Measurements from ENCODE around the gene PEAK1.

Gene PEAK1

GRCh38 chr15:77361456-77361855 lies 58.4 kb downstream of the PEAK1 start:
- no peak for DNase-seq (ENCODE audit: low read depth)
- TF ChIP-seq, protein P1, sequence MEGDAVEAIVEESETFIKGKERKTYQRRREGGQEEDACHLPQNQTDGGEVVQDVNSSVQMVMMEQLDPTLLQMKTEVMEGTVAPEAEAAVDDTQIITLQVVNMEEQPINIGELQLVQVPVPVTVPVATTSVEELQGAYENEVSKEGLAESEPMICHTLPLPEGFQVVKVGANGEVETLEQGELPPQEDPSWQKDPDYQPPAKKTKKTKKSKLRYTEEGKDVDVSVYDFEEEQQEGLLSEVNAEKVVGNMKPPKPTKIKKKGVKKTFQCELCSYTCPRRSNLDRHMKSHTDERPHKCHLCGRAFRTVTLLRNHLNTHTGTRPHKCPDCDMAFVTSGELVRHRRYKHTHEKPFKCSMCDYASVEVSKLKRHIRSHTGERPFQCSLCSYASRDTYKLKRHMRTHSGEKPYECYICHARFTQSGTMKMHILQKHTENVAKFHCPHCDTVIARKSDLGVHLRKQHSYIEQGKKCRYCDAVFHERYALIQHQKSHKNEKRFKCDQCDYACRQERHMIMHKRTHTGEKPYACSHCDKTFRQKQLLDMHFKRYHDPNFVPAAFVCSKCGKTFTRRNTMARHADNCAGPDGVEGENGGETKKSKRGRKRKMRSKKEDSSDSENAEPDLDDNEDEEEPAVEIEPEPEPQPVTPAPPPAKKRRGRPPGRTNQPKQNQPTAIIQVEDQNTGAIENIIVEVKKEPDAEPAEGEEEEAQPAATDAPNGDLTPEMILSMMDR (conservative IDR thresholded peaks at IDR 0.05; ENCODE audit: low read depth, low read length), result no peak
- no peak overlapping the region for H3K4me3 ChIP-seq (ENCODE audit: low read depth, low read length)

DNA sequence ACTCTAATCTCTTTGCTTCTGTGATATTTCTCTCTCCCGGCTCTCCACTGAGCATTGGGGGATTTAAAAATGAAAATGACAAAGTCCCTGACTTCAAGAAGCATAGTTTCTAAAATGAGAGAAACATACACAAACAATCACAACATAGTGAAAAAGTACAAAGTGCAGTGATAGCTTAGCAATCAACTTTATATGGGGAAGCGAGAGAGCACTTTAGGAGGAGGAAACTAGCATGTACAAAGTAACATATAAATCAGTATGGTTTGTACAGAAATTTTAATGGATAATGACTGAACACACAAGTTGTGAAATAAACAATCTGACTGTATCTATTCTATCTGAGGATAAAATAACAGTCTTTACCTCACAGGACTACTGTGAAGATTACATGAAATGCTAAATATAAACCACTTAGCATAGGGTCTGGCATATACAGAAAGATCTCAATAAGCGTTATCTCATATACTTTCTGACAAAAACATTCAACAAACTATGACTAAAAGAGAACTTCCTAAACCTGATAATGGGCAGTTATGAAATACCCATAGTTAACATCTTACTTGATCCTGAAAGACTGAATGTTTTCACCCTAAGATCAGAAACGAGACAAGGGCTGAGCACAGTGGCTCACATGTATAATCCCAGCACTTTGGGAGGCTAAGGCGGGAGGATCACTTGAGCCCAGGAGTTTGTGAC lies 61.2 kb downstream of the PEAK1 start:
- TF ChIP-seq, protein P1 (conservative IDR thresholded peaks at IDR 0.05; ENCODE audit: low read depth, low read length), result no peak

DNA sequence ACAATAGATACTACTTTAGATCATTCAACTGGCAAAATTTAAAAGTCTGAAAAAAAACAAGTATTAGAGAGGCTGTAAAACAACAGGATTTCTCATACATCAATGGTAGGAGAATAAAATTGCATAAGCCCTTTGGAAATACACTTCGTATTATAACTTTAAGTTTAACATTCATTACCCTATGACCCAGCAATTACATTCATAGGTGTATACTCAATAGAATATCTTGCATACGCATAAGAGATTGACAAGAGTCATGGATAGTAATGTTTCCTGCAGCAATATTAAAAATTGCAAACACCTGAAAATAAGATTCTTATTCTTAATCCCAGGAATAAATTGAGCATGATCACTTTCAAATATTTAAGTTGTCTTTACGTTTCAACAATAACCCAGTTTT lies 63.6 kb downstream of the PEAK1 start:
- TF ChIP-seq, protein P1 (conservative IDR thresholded peaks at IDR 0.05; ENCODE audit: low read depth, low read length), result no peak
- no peak for DNase-seq (ENCODE audit: low read depth)
- H3K4me3 ChIP-seq (ENCODE audit: low read depth, low read length), result no peak overlapping the region

More for the DNA sequence above, 61.2 kb downstream of the PEAK1 start:
- DNase-seq (ENCODE audit: low read depth), result peak; percentile 21
- no peak overlapping the region for H3K4me3 ChIP-seq (ENCODE audit: low read depth, low read length)

DNA sequence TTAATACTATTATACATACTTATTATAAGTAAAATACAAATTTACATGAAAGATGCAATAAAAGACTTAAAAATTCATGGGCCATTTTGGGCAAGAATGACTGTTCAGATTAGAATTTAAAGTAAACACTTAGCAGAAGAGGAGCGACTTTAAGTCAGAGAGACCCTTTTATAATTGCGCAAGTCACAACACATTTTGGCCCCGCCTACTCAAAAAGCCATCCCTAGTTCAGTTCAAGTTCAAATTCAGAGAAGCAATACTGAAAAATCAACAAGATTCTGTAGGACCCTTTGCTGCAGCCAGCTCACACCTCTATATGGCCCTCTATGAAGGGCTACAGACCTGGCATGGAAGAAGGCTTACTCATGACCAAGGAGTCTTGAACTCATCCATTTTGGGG lies 64.6 kb downstream of the PEAK1 start:
- TF ChIP-seq, protein P1 (conservative IDR thresholded peaks at IDR 0.05; ENCODE audit: low read depth, low read length), result no peak
- no peak overlapping the region for H3K4me3 ChIP-seq (ENCODE audit: low read depth, low read length)
- DNase-seq (ENCODE audit: low read depth), result no peak

DNA sequence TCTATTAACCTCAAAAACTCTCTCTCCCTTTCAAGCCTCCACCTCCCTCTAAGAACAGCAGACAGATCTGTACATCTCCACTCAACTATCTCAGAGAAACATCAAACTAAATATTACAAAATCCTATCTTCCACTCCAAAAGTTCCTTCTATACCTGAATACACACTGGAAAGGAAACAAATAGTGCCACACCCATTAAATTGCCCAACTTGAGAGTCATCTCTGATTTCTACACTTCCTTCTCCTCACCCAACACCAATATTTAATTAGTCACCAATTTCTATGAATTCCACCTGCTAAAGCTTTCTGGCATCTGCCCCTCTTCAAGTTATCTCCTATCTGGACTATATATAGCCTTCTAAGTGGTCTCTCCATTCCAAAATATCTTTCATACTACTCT lies 65.8 kb downstream of the PEAK1 start:
- no peak overlapping the region for H3K4me3 ChIP-seq (ENCODE audit: low read depth, low read length)
- no peak for DNase-seq (ENCODE audit: low read depth)
- TF ChIP-seq, protein P1 (conservative IDR thresholded peaks at IDR 0.05; ENCODE audit: low read depth, low read length), result no peak

DNA sequence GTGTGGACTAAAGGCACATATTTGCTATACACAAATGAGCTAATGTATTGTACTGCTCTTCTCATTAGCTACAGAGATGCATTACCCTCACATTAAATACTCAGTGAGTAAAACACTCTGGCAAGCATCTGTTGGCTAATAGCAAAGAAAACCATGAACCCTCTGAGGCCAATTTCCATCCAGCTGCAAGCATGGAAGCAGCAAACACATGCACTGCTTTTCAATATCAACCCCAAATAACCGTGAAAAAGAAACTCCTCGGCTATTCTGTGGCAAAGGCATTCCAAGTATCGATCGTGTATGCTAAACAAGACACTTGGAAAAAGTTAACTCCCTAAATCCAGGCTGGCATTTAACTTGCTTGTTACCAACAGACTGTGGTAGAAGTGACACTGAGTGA lies 67.0 kb downstream of the PEAK1 start:
- TF ChIP-seq, protein P1 (conservative IDR thresholded peaks at IDR 0.05; ENCODE audit: low read depth, low read length), result no peak
- no peak for DNase-seq (ENCODE audit: low read depth)
- no peak overlapping the region for H3K4me3 ChIP-seq (ENCODE audit: low read depth, low read length)

DNA sequence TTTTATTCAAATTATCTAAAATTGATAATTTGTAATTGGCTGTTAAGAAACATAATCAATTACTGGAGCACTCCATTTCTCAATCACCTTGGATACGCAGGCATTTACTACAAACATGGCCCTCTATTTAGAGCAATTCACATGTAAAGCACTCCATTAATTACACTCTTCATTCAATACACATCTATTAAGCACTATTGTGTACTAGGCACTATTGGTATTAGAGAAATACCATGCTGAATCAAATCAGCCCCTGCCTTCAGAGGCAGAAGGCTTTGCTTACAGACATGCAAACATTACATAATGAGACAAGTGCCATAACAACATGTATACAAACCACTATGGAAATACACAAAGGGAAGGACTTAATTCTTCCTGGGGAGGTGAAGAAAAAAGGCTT lies 69.1 kb downstream of the PEAK1 start:
- DNase-seq (ENCODE audit: low read depth), result no peak
- TF ChIP-seq, protein P1 (conservative IDR thresholded peaks at IDR 0.05; ENCODE audit: low read depth, low read length), result no peak
- H3K4me3 ChIP-seq (ENCODE audit: low read depth, low read length), result no peak overlapping the region
